Activated CD4-positive, alpha-beta T cell treated with anti-CD3 and anti-CD28 coated beads for 4 hours (primary cell): ENCODE results near the gene HTR2C.
"Not testable (repeated sequence)": the region's sequence is repeated elsewhere in the genome, so short reads cannot be mapped to it uniquely, and the experiment has no call there.

Experiments
- DNase-seq, 2 donors: peaks; one replicate each; pipeline ENCODE4 v3.0.0-alpha.2; 2020

Gene HTR2C

DNA sequence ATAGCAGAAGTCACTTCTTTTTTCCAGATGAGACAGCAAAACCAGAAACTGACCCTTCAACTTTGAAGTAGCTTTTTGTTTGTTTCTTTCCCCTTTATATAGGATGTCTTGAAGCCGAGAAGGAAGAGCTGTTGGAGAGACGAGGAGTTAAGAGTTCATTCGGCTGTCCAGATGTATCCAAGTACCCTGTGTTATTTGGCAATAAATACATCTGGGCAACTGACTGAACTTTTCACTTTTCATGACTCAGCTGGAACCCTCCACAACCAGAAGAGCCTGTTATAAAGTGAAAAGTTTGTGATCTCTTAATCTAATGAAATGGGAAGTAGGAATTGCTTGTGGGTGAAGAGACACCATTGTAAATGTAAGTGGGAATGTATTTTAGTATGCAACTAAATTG lies 131.2 kb downstream of the HTR2C start:
- no peak for DNase-seq

DNA sequence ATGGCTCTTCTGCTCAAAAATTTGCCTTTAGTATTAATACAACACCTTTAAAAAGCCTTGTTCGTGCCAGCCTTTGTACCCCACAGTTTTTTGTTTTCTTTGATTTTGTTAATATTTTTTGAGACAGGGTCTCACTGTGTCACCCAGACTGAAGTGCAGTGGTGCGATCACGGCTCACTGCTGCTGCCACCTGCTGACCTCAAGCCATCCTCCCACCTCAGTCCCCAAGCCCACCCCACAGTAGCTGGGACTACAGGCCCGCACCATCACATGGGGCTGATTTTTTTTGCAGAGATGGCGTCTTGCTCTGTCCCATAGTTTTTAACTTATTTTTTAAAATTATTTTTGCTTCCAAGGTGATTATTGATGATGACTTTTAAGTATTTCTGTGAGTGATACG lies 134.0 kb downstream of the HTR2C start:
- DNase-seq: no peak

GRCh38 chrX:114766541-114766940 lies 182.7 kb downstream of the HTR2C start:
- no peak for DNase-seq

- DNase-seq: no peak
Observed at GRCh38 chrX:114774691-114775090, 190.8 kb downstream of the HTR2C start.

GRCh38 chrX:114782925-114783324 lies 199.0 kb downstream of the HTR2C start:
- DNase-seq: no peak

DNA sequence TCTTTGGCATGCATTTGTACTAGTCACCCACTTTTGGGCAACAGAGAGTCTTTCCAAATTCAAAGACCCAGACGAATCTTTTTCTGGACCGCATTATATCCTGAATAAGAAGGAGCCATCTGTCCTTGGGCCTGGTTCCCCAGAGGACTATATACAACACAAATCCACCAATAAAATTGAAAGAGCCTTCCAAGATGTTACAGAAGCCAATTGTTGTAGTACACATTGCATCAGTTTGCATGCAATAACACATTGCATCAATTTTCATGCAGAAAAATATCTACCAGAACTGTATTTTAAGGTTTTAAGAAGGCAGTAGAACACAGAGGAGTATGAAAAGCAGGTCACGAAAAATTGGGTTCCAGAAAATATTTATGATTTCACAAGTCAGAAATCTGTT lies 203.2 kb downstream of the HTR2C start:
- DNase-seq: no peak

GRCh38 chrX:114797494-114797893 lies 213.6 kb downstream of the HTR2C start:
- no peak for DNase-seq

- DNase-seq: no peak
Observed at GRCh38 chrX:114798907-114799306, 215.0 kb downstream of the HTR2C start.

- DNase-seq: no peak
Observed at GRCh38 chrX:114800719-114801118, 216.8 kb downstream of the HTR2C start.

DNA sequence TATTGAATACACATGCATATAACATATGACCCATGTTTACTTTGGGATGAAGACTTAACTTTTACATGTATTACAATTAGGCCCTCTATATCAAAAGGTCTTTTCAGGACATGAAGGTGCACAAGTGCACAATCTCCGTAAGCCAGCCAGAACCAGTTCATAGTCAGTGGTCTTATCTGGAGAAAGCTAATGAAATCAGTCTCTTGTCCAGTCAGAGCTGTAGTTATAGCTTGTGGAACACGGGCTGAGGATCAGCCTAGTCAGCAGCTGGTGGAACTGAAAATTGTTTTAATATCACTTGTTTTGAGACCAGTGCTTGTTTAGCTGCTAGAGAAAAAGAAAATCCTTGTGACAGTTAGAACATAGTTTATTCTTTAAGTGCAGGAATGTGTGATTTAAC lies 235.6 kb downstream of the HTR2C start:
- DNase-seq: no peak

DNA sequence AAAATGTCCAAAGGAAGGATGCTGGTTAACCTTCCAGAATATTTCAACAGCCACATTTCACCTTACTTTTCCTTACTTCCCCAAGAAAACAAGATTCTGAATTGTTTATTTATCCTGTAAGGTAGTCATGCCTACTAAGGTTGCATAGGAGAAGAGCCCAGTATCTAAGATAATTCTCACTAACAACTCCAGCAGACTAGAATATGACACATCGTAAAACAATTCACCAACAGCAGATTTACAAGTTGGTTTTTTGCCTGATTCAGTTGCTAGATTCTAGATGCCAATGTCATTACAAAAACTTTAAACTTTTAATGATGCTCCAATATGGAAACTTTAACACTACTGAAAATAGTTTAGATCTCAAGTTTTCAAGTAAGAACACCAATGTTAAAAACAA lies 257.2 kb downstream of the HTR2C start:
- DNase-seq: no peak

DNA sequence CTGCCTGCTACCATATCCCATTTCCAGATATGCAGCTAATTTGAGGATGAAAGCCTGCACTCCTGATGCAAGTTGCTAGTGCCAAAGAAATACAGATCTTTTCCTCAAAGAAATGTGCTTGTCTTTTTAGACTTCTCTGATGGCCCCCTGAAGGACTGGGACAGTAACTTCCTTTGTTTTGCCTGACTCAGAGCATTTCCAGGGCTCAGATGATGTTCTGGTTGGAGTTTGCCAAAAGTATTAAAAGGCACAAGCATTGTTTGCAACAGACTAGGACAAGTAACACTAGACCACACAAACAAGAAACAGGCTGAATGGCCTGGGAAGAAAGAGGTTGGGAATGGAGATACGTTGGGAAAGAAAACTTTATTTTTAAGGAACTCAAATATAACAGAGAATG lies 258.3 kb downstream of the HTR2C start:
- no peak for DNase-seq

GRCh38 chrX:114889481-114889880 lies 305.6 kb downstream of the HTR2C start:
- DNase-seq: no peak

DNA sequence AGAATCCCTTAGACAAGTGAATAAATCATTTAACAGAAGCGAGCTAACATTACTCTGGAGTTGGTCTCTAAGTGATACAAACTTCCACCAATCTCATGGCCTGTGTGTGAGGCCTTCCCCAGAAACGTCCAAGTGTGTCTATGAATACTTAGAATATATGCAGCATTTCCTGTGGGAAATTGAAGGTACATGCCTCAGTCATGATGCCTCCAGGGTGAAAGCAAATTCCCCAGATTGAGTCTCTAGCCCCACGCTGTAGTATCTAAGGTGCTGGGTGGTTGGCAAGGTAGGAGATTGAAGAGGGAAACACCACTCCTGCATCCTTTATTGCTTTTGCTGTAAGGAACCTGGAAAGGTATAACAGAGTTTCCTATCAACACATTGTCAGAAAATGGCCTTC lies 319.7 kb downstream of the HTR2C start:
- DNase-seq: no peak

DNA sequence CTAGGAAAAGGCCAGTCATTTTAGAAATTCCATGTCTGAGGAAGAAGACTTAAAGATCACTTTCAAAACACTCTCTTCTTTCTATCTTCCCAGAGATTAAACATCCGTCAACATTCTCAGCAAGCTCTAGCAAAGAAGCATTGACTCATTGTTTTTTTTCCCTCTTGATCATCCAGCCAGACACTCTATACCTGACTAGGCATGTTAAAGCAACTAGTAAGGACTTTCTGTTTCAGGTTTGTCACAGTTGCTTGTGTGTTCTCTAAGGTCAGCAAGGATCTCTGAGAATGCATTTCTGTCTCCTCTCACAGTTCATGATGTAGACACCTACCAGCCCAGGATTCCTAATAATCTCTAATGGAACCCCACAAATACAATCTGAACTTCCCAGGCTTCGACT lies 321.4 kb downstream of the HTR2C start:
- DNase-seq: no peak

DNA sequence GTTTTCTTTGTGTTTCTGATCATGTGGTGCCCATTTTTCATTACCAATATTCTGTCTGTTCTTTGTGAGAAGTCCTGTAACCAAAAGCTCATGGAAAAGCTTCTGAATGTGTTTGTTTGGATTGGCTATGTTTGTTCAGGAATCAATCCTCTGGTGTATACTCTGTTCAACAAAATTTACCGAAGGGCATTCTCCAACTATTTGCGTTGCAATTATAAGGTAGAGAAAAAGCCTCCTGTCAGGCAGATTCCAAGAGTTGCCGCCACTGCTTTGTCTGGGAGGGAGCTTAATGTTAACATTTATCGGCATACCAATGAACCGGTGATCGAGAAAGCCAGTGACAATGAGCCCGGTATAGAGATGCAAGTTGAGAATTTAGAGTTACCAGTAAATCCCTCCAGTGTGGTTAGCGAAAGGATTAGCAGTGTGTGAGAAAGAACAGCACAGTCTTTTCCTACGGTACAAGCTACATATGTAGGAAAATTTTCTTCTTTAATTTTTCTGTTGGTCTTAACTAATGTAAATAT lies 323.2 kb downstream of the HTR2C start:
- no peak for DNase-seq

DNA sequence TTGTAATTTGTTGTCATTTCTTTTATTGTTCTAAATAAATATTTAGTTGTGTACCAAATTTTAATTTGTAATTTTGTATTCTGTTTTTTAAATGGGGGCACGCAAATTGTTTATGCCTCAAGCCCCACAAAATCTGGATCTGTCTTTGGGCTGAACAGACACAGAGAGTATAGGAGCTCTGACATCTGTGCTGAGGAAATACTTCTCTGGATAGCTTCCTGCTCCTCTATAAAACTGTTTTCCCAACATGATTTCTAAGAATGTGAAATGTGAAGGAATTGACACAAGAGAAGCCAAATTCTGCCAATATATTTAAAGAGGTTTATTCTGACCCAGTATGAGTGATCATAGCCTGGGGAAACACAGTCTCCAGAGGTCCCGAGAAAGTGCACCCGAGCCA lies 340.5 kb downstream of the HTR2C start:
- no peak for DNase-seq

DNA sequence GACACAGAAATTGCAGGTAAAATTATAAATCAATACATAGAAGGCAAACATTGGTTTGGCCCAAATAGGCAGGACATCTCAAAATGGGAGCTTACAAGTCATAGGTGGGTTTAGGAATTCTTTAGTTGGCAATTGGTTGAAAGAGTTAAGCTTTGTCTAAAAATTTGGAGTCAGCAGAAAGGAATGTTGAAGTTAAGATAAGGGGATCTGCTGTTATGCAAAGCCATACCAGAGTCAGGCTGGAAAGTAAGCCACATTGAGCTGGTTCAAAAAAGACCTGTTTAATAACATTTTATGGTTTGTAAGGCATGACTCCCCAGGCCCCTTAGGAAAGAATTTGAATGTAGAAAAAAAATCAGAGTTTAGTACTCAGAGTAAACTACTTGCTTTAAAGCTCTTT lies 341.0 kb downstream of the HTR2C start:
- no peak for DNase-seq

- DNase-seq: no peak
Observed at GRCh38 chrX:114930227-114930626, 346.3 kb downstream of the HTR2C start.

GRCh38 chrX:114932550-114932949 lies 348.7 kb downstream of the HTR2C start:
- no peak for DNase-seq

DNA sequence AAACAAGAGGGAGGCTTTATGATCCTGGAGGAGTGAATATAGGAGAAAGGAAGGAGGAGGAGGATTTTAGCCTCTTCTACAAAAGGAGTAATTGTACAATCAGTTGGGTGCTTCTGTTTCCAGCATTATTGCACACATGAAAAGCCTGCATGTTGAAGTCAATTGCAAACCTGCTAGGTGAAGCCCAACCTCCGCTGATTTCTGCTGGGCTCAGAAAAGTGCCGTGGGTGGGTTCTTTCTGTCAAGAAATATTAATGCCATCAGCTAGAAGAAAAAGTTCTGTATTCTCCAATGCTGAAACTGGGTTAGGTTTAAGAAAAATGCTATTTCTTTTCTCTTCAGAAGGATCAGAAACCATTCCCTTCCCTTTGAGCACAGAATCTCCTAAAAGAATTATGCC lies 349.4 kb downstream of the HTR2C start:
- DNase-seq: not testable (repeated sequence)

DNA sequence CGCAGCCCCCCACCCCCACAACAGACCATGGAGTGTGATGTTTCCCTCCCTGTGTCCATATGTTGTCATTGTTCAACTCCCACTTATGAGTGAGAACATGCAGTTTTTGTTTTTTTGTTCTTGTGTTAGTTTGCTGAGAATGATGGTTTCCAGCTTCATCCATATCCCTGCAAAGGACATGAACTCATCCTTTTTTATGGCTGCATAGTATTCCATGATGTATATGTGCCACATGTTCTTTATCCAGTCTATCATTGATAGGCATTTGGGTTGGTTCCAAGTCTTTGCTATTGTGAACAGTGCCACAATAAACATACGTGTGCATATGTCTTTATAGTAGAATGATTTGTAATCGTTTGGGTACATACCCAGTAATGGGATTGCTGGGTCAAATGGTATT lies 353.2 kb downstream of the HTR2C start:
- not testable (repeated sequence) for DNase-seq

GRCh38 chrX:114952696-114953095 lies 368.8 kb downstream of the HTR2C start:
- no peak for DNase-seq
